GM12878 (cell line): ENCODE data around the gene RNF32. TPM values are rescaled to one million over a fixed set of nuclear protein-coding genes. Genes with fewer than 3 reads are reported as not detected.

Source experiments
- ATAC-seq: fragments of 200-7000 bp; cut with Tn5 transposase; 3 replicates; pipeline ENCODE4 v1.9.1; 2020; ENCODE audit warnings: mild to moderate bottlenecking, moderate library complexity
- BruUV-seq: library from RNA; stranded (reverse); fragments of 400-500 nt; replicated peaks from 2 replicates; lab custom pipeline; 2021; lab: Mats Ljungman, UMichigan
- CTCF ChIA-PET: fragments of 300-600 bp; sonication (Branson Sonifier 250); formaldehyde crosslinking; extraction: SDS; loops from one replicate; lab custom pipeline; 2021; ENCODE audit warnings: inconsistent platforms; lab: Yijun Ruan, JAX
- POLR2A ChIA-PET: fragments of 350-600 bp; formaldehyde crosslinking; extraction: SDS; loops from one replicate; lab custom pipeline; 2021; ENCODE audit warnings: inconsistent platforms; lab: Charles Lee
- RAD21 ChIA-PET: fragments of 300-600 bp; sonication (Branson Sonifier 250); formaldehyde crosslinking; loops from one replicate; lab custom pipeline; 2023; ENCODE audit warnings: antibody characterized with exemption; ENCODE audit not compliant: unreplicated experiment; lab: Charles Lee
- SMC1A ChIA-PET: fragments of 300-600 bp; sonication (Branson Sonifier 250); formaldehyde crosslinking; loops from one replicate; lab custom pipeline; 2023; ENCODE audit not compliant: unreplicated experiment, uncharacterized antibody; lab: Charles Lee
- DNase-seq: peaks from one replicate; pipeline ENCODE4 v3.0.0-alpha.2; 2011; ENCODE audit warnings: low read depth, low spot score
- FAIRE-seq: peaks from 3 replicates; lab custom pipeline; 2011; peaks lifted over from hg19 to GRCh38; lab: Jason Lieb, UNC
- H2AFZ ChIP-seq: 2 replicates; pipeline ENCODE4 v1.6.0; 2011; ENCODE audit warnings: low read depth, low read length, control low read depth; ENCODE audit not compliant: control insufficient read depth
- H3K27ac ChIP-seq: 2 replicates; pipeline ENCODE4 v1.5.1; 2011; ENCODE audit warnings: control low read depth; ENCODE audit not compliant: control insufficient read depth, insufficient read depth
- H3K27me3 ChIP-seq, 2 experiments: replicated peaks in 1 of 2; 2 replicates each; pipeline versions ENCODE4 v1.6.0 to v1.6.1; 2011; ENCODE audit warnings: low read length in 1 of 2; ENCODE audit not compliant: control insufficient read depth in 2 of 2, insufficient read depth in 2 of 2
- H3K36me3 ChIP-seq, 2 experiments: 2 replicates each; pipeline ENCODE4 v1.5.1; 2011; ENCODE audit warnings: low read length in 1 of 2; ENCODE audit not compliant: control insufficient read depth in 2 of 2, insufficient read depth in 2 of 2
- H3K4me1 ChIP-seq: 2 replicates; pipeline ENCODE4 v1.6.1; 2011; ENCODE audit warnings: mild to moderate bottlenecking, low read length, moderate library complexity, mixed read lengths; ENCODE audit not compliant: control insufficient read depth, insufficient read depth
- H3K4me2 ChIP-seq: 2 replicates; pipeline ENCODE4 v1.6.0; 2011; ENCODE audit warnings: control low read depth; ENCODE audit not compliant: control insufficient read depth, insufficient read depth
- H3K4me3 ChIP-seq: fragments of 200-600 bp; sonication (generic); 2 replicates; pipeline ENCODE4 v1.5.1; 2016
- H3K79me2 ChIP-seq: 2 replicates; pipeline ENCODE4 v1.6.0; 2011; ENCODE audit warnings: low read length; ENCODE audit not compliant: control insufficient read depth, insufficient read depth
- H3K9ac ChIP-seq: 2 replicates; pipeline ENCODE4 v1.8.0; 2011; ENCODE audit warnings: low read length, control low read depth, mixed read lengths; ENCODE audit not compliant: control insufficient read depth, insufficient read depth
- H3K9me3 ChIP-seq: replicated peaks from 3 replicates; pipeline ENCODE4 v1.5.1; 2011; ENCODE audit warnings: mild to moderate bottlenecking, low read length; ENCODE audit not compliant: control insufficient read depth, insufficient read depth
- H4K20me1 ChIP-seq: 2 replicates; pipeline ENCODE4 v1.6.0; 2011; ENCODE audit not compliant: control insufficient read depth, insufficient read depth
- CEBPB ChIP-seq, 2 experiments: fragments of 150-350 bp in 1 of 2; IDR thresholded peaks; 2 replicates each; pipeline ENCODE4 v1.6.1; 2012 to 2014; ENCODE audit warnings: low read depth in 2 of 2, low read length in 2 of 2, borderline replicate concordance in 1 of 2, inconsistent platforms in 1 of 2
- CHD4 ChIP-seq: fragments of 200-600 bp; sonication (generic); IDR thresholded peaks from 2 replicates; pipeline ENCODE4 v1.6.1; 2016; ENCODE audit warnings: mild to moderate bottlenecking
- HSF1 ChIP-seq: fragments of 150-350 bp; IDR thresholded peaks from 2 replicates; pipeline ENCODE4 v1.6.1; 2014; ENCODE audit warnings: mild to moderate bottlenecking, low read depth, low read length
- MXI1 ChIP-seq: fragments of 150-350 bp; IDR thresholded peaks from 2 replicates; pipeline ENCODE4 v1.6.1; 2011; ENCODE audit warnings: low read depth, mild to moderate bottlenecking, inconsistent platforms, low read length, improper control_type of control experiment
- MYB ChIP-seq: fragments of 150-350 bp; IDR thresholded peaks from 2 replicates; pipeline ENCODE4 v1.6.1; 2014; ENCODE audit warnings: mild to moderate bottlenecking, low read depth, low read length, borderline replicate concordance
- PBX3 ChIP-seq: IDR thresholded peaks from 2 replicates; pipeline ENCODE4 v1.6.1; 2011; ENCODE audit warnings: mild to moderate bottlenecking, low read depth, low read length, moderate library complexity; ENCODE audit not compliant: insufficient replicate concordance
- REST ChIP-seq: IDR thresholded peaks from 2 replicates; pipeline ENCODE4 v1.6.1; 2012; ENCODE audit warnings: mild to moderate bottlenecking, low read depth, low read length
- RUNX3 ChIP-seq: IDR thresholded peaks from 2 replicates; pipeline ENCODE4 v1.6.1; 2012; ENCODE audit warnings: low read length, inconsistent platforms
- SKIL ChIP-seq: fragments of 450-650 bp; IDR thresholded peaks from 2 replicates; pipeline ENCODE4 v1.6.1; 2017; ENCODE audit warnings: mild to moderate bottlenecking, low read depth, inconsistent platforms; ENCODE audit not compliant: poor library complexity, severe bottlenecking
- SMARCA5 ChIP-seq: fragments of 450-650 bp; IDR thresholded peaks from 2 replicates; pipeline ENCODE4 v1.6.1; 2017; ENCODE audit warnings: mild to moderate bottlenecking
- TAF1 ChIP-seq: IDR thresholded peaks from 2 replicates; pipeline ENCODE4 v1.6.1; 2011; ENCODE audit warnings: mild to moderate bottlenecking, low read depth, low read length, borderline replicate concordance
- TCF3 ChIP-seq: IDR thresholded peaks from 2 replicates; pipeline ENCODE4 v1.6.1; 2012; ENCODE audit warnings: low read depth, mild to moderate bottlenecking, low read length, borderline replicate concordance; ENCODE audit not compliant: insufficient read depth
- WGBS: methylation state at CpG from one replicate; pipeline ENCODE4 v1.1.6; 2016; ENCODE audit warnings: low lambda C conversion rate; ENCODE audit not compliant: insufficient replicate concordance, insufficient coverage; ENCODE audit errors: missing lambda C conversion rate; 5-methylcytosine and 5-hydroxymethylcytosine counted together
- in situ Hi-C: fragments of 300-500 bp; cut with MboI; formaldehyde crosslinking; loops from 9 replicates; pipeline ENCODE4 v1.14.3; 2018; ENCODE audit warnings: mixed read lengths
- intact Hi-C: fragments of 100-400 bp; cut with micrococcal nuclease; formaldehyde crosslinking; loops from one replicate; pipeline ENCODE4 v1.14.2; 2022; ENCODE audit not compliant: unreplicated experiment
- polyA plus RNA-seq, 11 experiments: library from polyadenylated mRNA; depleted of rRNA in 4 of 11; unstranded in 6 of 11; stranded (reverse) in 5 of 11; fragments of >200 nt; fragmentation: Nextera tagmentation in 4 of 11; fragmentation: Illumina TruSeq in 1 of 11; extraction: Ambion mirVana in 4 of 11; extraction: Trizol in 1 of 11; gene quantifications; 1 replicate in 1 of 11; 2 replicates in 10 of 11; pipeline versions ENCODE4 v1.2.1 to v1.2.3, GENCODE V29; 2011 to 2016; ENCODE audit warnings: inconsistent platforms in 2 of 11, missing spikeins in 2 of 11, low read depth in 1 of 11
- total RNA-seq, 4 experiments: library from RNA; depleted of rRNA in 3 of 4; stranded (reverse); fragments of >200 nt in 3 of 4; fragmentation: Illumina TruSeq in 1 of 4; extraction: Trizol in 1 of 4; gene quantifications; 2 replicates each; pipeline versions ENCODE4 v1.2.1 to v1.2.3, GENCODE V29; 2013 to 2021
- TF ChIP-seq, protein P1 (sequence below): IDR thresholded peaks from 2 replicates; pipeline ENCODE4 v1.6.1; 2012; ENCODE audit warnings: low read length, inconsistent platforms

RNF32 gene
- total and polyA plus RNA-seq, 10 of the 15 experiments (the other 5 are each of a cell fraction or from before 2014, with no cell fraction given) = 2.5 to 7.2 (median 3.7) TPM

DNA sequence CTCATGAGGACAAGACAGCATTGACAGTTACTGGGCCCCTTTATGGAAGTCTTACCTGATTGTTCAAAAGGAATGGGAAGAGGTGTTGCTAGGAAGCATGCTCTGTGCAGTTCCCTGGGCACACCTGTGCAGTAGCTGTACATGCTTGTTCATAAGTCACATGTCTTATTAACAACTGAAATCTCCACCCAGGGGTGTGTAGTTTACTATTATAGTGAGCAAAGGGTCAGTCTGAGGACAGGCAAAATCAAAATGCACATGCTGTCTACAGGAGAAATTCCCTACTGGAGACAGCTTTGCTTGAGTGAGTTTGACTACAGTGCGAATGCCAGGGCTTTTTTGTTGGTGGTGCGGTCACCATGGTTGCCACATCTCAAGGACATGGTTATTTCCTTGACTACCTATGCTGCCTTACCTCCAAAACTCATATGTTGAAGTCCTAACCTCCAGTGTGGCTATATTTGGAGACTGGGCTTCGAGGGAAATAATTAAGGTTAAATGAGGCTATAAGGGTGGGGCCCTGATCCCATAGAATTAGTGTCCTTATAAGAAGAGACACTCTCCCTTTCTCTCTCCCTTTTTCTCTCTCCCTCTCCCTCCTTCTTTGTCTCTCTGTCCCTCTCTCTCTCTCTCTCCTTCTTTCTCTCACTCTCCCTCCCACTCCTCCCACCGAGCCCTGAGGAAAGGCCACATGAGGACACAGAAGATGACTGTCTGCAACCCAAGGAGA, 48.3 kb upstream of the RNF32 start:
- CTCF ChIA-PET = no interaction called here
- TF ChIP-seq CHD4 = no peak
- TF ChIP-seq REST = no peak
- no peak for TF ChIP-seq HSF1
- no peak for TF ChIP-seq CEBPB (IDR thresholded peaks at IDR 0.05; ENCODE audit: borderline replicate concordance in 1 of 2, low read depth in 2 of 2, low read length in 2 of 2)
- TF ChIP-seq SKIL = no peak
- TF ChIP-seq SMARCA5 = no peak
- TF ChIP-seq TCF3 = no peak
- TF ChIP-seq, protein P1, sequence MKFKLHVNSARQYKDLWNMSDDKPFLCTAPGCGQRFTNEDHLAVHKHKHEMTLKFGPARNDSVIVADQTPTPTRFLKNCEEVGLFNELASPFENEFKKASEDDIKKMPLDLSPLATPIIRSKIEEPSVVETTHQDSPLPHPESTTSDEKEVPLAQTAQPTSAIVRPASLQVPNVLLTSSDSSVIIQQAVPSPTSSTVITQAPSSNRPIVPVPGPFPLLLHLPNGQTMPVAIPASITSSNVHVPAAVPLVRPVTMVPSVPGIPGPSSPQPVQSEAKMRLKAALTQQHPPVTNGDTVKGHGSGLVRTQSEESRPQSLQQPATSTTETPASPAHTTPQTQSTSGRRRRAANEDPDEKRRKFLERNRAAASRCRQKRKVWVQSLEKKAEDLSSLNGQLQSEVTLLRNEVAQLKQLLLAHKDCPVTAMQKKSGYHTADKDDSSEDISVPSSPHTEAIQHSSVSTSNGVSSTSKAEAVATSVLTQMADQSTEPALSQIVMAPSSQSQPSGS = no peak
- TF ChIP-seq PBX3 = no peak
- no peak for TF ChIP-seq MXI1
- TF ChIP-seq RUNX3 = no peak
- TF ChIP-seq TAF1 = no peak
- no peak for TF ChIP-seq MYB

More for the DNA sequence above, 48.3 kb upstream of the RNF32 start:
- no peak overlapping the region for H3K9ac ChIP-seq
- POLR2A ChIA-PET = no interaction called here
- SMC1A ChIA-PET = interaction anchor here (1.1 to 2.3 kb wide), 2 partner anchors 11 kb away, joined by 3 to 12 read pairs; no protein-coding TSS in a partner anchor
- no peak overlapping the region for H3K4me2 ChIP-seq
- WGBS = 21% methylated on average over 4 of the region's 4 CpGs
- no peak overlapping the region for H2AFZ ChIP-seq
- H3K9me3 ChIP-seq = no peaks in the 10 kb centered on the region; the same call in 2 of the 3 replicates
- intact Hi-C loops (no loop called here), in situ Hi-C loops (no loop called here)
- H3K4me1 ChIP-seq = no peaks in the 10 kb centered on the region
- H3K27me3 ChIP-seq = no peaks in the 10 kb centered on the region
- H4K20me1 ChIP-seq = no peaks in the 10 kb centered on the region
- no peak overlapping the region for H3K27ac ChIP-seq
- FAIRE-seq (no peak), ATAC-seq (no peak), DNase-seq (no peak)
- RAD21 ChIA-PET = no interaction called here
- H3K79me2 ChIP-seq = no peaks in the 10 kb centered on the region
- no peaks in the 10 kb centered on the region for H3K36me3 ChIP-seq
- H3K4me3 ChIP-seq = no peak overlapping the region
- no TSS peak for BruUV-seq
